IPS-NIHi7 (cell line): ENCODE measurements around the gene PTPRF.
"Not testable (repeated sequence)": the region's sequence is repeated elsewhere in the genome, so short reads cannot be mapped to it uniquely, and the experiment has no call there.

ENCODE experiments used
- DNase-seq: peaks from one replicate; pipeline ENCODE4 v3.0.0; 2012; ENCODE audit warnings: mixed read lengths; ENCODE audit errors: extremely low spot score

The PTPRF gene

DNA sequence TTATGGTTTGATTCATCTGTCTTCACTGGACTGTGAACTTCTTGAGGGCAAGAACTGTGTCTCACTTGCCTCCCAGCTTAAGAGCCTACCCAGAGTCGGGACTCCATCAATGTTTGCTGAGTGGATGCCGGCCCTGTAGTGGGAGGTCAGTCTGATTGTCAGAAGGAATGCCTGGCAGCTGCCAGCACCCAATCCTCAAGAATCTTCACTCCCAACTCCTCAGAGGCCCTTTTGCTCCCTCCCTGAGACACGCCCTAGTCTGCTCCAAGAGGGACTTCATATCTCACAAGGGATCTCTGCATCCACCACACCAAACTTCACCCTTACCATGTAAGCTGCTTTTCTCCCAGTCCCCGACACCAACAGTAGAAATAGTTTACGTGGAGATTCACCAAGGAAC is 104.0 kb downstream of the PTPRF start:
- DNase-seq, result peak; percentile 56

GRCh38 chr1:43636006-43636641 is 105.4 kb downstream of the PTPRF start:
- no peak for DNase-seq

DNA sequence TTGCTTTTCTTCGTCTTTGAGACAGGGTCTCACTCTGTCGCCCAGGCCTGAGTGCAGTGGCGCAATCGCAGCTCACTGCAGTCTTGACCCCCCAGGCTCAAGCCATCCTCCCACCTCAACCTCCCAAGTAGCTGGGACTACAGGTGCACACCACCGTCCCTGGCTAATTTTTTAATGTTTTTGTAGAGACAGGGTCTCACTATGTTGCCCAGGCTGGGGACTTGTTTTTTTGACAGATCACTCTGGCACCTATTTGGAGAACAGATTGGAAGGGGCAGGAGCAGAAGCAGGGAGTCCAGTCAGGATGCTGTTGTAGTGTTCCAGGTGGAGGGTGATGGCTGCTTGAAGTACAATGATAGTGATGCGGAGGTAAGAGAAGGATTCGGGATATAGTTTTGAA is 106.6 kb downstream of the PTPRF start:
- DNase-seq, result no peak

DNA sequence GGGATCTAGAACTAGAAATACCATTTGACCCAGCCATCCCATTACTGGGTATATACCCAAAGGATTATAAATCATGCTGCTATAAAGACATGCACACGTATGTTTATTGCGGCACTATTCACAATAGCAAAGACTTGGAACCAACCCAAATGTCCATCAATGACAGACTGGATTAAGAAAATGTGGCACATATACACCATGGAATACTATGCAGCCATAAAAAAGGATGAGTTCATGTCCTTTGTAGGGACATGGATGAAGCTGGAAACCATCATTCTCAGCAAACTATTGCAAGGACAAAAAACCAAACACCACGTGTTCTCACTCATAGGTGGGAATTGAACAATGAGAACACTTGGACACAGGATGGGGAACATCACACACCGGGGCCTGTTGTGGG is 107.7 kb downstream of the PTPRF start:
- not testable (repeated sequence) for DNase-seq

DNA sequence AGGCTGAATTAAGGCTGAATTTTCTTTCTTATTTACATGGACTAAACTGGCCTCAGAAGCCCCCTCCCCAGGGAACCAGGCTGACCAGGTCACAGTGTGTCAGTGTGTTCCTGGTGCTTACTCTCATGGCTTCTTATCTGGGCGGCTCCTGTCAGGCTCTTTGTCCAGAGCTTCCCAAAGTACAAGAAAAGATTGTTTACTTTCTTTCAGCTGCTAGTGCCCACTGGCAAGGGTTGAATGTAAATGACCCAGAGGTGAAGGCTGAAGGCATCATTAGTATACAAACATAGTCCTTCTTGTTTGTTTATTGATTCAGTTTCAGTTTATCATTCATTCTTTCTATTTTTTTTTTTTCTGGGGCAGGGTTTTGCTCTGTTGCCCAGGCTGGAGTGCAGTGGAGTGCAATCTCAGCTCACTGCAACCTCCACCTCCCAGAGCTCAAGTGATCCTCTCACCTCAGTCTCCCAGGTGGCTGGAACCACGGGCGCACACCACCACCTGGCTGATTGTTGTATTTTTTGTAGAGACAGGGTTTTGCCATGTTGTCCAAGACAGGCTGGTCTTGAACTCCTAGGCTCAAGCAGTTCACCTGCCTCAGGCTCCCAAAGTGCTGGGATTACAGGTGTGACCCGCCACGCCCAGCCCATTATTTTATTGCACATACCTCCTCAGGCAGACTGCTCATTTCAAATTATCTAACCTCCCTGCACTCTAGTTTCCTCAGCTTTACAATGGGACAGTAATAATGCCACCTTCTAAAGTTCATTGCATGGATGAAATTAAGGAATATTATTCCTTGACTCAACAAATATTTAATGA is 109.5 kb downstream of the PTPRF start:
- no peak for DNase-seq

DNA sequence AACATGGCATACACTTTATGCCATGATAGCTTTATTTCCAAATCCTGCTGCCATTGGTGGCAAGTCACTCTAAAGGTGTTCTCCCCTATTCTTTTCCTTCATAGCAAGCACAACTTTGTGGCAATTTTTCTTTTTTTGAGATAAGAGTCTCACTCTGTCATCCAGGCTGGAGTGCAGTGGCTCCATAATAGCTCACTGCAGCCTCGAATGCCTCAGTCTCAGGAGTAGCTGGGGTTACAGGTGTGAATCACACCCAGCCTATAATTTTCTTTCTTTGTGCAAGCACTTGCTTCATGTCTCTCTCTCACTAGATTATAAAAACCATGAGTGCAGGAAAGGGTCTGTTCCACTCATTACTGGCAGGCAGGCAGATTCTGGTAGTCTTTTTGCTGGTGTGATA is 113.9 kb downstream of the PTPRF start:
- DNase-seq, result no peak

DNA sequence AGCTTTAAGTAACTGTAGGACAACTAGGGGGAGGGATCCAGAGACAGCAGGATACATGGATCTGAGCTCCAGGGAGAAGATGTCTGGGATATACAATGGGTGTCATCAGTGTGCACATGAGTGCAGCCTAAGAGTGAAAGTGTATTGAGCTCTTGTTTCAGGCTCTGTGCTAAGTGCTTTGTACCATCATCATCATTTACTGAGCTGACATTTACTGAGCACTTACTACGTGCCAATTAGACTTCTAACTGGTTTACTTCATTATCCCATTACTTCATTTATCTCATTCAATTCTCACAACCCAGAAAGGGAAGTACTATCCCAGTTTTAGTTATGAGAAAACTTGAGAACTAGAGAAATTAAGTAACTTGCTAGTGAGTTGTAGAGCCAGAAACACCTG is 114.8 kb downstream of the PTPRF start:
- no peak for DNase-seq

GRCh38 chr1:43647331-43647730 is 116.6 kb downstream of the PTPRF start:
- DNase-seq, result not testable (repeated sequence)

DNA sequence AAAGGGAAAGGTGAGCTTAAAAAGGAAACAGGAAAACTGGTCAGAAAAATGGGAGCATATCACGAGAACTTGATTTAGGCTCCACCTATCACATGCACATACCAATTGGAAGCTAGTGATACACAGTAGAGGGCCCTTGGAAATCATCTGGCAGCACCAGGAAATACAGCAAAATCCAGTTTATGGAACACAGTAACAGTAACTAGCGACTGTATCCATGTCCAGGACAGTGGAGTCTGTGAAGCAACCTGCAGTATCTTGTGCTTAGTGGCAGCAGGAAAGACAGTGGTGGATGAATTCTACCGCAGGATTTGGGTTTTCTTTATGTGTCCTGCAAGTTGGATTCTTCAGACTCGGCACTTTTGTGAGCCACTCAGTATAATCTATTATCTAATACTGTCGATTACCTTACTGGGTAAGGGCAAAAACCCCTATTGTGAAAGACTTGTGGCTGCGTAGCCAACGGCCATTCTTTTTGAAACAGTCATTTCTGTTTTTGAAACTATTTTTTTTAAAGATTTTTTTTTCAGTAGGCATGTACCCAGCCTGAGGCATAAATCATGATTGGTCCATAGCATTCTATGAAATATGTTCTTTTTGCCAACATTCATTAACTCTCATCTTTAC is 117.7 kb downstream of the PTPRF start:
- DNase-seq, result no peak

GRCh38 chr1:43648876-43649477 is 118.3 kb downstream of the PTPRF start:
- no peak for DNase-seq

GRCh38 chr1:43650310-43651085 is 119.8 kb downstream of the PTPRF start:
- peak; percentile 99 for DNase-seq

DNA sequence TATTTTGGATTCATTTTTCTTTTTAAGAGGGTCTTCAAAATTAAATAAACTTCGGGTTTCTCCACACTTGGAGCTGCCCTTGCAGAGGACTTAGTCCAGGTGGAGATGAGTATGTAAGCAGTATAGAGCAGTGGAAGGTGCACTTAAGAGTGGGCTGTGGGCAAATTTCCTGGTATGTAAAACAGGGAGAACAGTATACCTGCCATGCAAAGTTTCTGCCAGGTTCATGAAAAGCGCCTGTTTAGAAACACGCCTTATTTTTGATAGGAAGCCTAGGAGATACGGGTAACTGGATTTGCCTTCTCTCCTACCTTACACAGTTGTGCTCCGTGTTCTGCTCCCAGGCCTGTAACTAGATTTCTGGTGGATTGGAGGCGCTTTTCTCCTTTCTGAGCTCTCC is 120.5 kb downstream of the PTPRF start:
- DNase-seq, result no peak

DNA sequence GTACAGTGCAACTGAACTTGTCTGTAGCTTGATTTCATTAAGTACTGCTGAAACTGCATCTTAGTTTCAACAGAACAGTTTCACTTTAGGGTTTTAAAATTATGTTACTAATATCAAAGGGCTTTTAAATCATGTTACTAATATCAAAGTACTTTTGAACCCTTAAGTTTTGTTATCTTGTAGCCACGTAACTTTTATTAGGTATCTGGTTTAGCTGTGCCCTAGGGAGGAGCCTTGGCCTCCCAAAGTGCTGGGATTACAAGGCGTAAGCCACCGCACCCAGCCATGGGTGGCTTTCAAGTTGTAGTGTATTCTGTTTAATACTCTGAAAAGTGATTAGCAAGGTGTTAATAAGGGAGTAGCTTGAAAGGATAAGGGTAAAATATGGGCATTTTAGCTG is 121.2 kb downstream of the PTPRF start:
- no peak for DNase-seq

GRCh38 chr1:43653339-43653738 is 122.7 kb downstream of the PTPRF start:
- peak; percentile 79 for DNase-seq

DNA sequence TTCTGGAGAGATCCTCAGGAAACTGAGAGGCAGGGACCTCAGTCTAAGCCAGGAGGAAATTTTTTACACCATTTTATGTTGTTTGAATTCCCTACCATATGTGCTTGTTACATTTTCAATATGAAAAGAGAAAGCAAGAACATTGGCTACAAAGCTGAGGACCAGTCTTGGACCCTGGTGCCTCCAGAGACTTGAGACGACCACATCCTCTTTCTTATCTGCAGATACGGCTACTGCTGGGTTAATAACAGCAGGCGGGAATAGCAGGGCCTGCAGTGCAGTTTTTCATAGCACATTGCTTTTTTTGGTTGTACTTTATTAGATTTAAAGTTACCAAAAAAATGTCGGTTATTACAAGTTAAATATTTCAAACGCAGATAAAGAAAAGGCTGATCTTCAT is 123.2 kb downstream of the PTPRF start:
- no peak for DNase-seq

DNA sequence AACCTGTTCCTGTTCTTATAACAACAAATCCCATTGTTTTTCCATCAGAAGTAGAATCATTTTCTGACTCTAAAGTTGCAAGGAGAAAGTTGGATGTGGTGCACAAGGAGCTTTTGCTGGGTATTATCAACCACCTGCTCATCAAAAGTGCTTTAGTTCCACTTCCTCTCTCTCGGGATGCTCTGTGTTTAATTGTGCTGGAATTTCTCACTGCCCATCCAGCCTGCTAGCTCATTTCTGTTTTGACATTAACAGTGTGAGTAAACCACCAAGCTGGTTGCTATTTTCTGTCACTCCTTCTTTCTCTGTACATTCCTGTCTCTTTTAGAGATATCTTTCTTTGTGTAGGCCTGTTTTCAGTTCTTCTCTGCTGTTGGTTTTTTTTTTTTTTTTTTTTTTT is 125.3 kb downstream of the PTPRF start:
- DNase-seq, result no peak

DNA sequence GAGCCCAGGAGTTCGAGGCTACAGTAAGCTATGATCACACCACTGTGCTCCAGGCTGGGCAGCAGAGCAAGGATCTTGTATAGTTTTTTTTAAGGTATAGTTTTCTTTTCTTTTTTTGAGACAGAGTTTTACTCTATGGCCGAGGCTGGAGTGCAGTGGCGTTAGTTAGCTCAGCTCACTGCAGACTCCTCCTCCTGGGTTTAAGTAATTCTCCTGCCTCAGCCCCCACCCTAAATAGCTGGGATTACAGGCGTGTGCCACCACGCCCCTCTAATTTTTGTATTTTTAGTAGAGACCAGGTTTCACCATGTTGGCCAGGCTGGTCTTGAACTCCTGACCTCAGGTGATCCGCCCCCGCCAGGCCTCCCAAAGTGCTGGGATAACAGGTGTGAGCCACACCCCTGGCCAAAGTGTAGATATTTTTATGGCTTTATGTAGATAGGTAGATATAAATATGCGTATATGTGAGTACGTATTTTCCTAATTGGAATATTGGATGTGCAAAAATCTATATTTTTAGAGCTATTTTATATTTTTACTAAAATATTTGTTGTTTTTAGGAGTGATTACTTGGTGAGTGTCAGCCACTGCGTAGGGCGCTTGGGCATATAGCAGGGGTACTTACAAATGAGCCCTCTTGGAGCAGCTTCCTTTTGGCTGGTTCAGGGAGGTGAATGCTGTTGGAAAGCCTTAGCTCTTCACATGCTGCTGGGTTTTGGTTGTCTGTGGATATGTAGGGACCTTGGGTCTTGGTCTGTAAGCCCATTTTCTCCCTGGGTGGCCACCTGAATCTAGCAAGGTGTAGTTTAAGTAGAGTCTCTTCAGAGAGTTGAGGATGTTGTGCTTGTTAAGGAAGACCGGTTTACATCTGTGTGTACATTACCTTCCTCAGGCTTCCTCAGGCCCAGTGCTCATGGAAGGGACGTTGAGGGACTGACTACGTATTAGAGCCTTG is 128.8 kb downstream of the PTPRF start:
- no peak for DNase-seq

- peak; percentile 68 for DNase-seq
Measured at GRCh38 chr1:43660355-43660754, 129.7 kb downstream of the PTPRF start.

DNA sequence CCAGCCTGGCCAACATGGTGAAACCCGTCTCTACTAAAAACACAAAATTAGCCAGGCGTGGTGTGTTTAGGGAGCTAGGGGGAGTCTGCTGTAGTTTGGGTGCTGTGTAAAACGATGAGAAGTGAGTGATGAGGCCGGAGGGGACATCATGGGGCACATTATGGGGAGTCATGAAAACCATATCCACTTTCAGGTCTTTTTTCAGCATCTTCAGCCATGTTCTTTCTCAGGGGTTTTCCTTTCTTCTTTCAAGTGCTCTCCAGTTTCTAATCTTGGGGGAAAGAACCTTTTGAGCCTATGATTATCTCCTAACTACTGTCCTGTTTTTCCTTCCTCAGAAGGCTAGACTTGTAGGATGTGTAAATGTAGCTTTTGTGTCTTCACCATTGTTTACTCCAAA is 133.7 kb downstream of the PTPRF start:
- DNase-seq, result no peak

DNA sequence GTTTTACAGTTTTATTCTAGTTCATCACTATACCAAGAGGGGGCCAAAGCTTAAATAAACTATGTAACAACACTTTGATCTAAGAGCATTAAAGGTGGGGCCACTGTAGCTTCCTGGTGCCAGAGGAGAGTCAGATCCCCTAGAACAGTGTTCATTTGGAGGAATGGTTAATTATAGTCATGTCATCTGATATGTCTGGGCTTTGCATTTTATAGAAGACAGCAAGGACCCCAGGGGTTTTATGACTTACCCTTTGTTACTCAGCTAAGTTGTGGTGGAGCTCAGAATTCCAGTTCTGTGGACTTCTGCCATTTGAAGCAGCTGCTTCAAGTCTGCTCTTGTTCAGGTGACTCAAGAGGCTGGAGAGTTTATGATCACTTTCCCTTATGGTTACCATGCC is 135.9 kb downstream of the PTPRF start:
- DNase-seq, result no peak

DNA sequence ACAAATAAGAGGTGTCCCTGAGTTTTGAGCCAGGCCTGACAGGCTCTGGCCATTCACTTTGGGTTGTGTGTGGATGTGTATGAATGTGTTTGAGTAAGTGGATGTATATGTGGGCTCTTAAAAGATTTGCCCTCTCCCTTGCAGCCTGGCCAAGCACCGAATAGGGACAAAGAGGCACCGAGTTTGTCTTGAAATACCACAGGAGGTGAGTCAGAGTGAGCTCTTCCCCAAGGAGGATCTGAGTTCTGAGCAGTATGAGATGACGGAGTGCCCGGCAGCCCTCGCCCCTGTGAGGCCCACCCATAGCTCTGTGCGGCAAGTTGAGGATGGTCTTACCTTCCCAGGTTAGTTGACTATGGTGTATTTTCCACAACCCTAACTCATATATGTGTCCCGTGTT is 138.3 kb downstream of the PTPRF start:
- DNase-seq, result no peak
